PFSK-1 (cell line): ENCODE measurements around the gene S1PR4.

Source experiments
- POLR2AphosphoS5 ChIP-seq: IDR thresholded peaks from 2 replicates; pipeline ENCODE4 v1.6.1; 2012; ENCODE audit warnings: low read depth, mild to moderate bottlenecking, control low read depth, low read length, moderate library complexity
- SIN3A ChIP-seq: IDR thresholded peaks from 2 replicates; pipeline ENCODE4 v1.6.1; 2012; ENCODE audit warnings: mild to moderate bottlenecking, low read length, moderate library complexity, borderline replicate concordance; ENCODE audit not compliant: insufficient read depth
- TAF1 ChIP-seq: IDR thresholded peaks from 2 replicates; pipeline ENCODE4 v1.6.1; 2012; ENCODE audit warnings: low read length, control low read depth, borderline replicate concordance; ENCODE audit not compliant: insufficient read depth
- TF ChIP-seq, protein P1 (sequence below), 2 experiments: IDR thresholded peaks; 2 replicates each; pipeline versions ENCODE4 v1.6.1 to v1.8.0; 2011 to 2012; ENCODE audit warnings: low read depth in 2 of 2, low read length in 2 of 2, control low read depth in 1 of 2, inconsistent platforms in 1 of 2, mild to moderate bottlenecking in 1 of 2, moderate library complexity in 1 of 2; ENCODE audit not compliant: insufficient read depth in 1 of 2

DNA sequence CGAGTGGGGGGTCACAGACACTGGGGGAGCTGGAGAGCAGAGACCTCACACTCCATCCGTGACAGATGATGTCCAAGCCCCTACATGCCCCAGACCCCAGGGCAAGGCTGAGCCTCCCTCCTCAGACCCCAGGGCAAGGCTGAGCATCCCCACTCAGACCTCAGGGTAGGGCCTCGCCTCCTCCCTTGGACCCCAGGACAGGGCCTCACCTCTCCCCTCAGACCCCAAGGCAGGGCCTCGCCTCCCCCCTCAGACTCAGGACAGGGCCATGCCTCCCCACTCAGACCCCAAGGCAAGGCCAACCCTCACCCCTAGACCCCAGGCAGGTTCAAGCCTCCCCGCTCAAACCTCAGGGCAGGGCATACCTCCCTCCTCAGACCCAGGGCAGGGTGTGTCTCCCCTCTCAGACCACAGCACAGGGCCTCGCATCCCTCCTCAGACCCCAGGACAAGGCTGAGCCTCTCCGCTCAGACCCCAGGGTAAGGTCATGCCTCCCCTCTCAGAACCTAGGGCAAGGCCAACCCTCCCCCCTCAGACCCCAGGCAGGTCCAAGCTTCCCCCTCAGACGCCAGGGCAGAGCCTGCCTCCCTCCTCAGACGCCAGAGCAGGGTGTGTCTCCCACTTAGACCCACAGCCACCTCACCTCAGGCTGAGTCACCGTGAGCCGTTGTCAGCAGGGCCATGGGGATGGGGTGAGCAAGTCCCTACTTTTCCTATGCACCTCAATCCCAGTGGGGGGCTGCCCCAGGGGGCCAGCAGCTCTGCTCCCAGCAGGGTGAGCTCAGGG, 1.7 kb upstream of the S1PR4 start:
- no peak for TF ChIP-seq SIN3A
- TF ChIP-seq POLR2AphosphoS5, result no peak
- no peak for TF ChIP-seq TAF1
- TF ChIP-seq, protein P1, sequence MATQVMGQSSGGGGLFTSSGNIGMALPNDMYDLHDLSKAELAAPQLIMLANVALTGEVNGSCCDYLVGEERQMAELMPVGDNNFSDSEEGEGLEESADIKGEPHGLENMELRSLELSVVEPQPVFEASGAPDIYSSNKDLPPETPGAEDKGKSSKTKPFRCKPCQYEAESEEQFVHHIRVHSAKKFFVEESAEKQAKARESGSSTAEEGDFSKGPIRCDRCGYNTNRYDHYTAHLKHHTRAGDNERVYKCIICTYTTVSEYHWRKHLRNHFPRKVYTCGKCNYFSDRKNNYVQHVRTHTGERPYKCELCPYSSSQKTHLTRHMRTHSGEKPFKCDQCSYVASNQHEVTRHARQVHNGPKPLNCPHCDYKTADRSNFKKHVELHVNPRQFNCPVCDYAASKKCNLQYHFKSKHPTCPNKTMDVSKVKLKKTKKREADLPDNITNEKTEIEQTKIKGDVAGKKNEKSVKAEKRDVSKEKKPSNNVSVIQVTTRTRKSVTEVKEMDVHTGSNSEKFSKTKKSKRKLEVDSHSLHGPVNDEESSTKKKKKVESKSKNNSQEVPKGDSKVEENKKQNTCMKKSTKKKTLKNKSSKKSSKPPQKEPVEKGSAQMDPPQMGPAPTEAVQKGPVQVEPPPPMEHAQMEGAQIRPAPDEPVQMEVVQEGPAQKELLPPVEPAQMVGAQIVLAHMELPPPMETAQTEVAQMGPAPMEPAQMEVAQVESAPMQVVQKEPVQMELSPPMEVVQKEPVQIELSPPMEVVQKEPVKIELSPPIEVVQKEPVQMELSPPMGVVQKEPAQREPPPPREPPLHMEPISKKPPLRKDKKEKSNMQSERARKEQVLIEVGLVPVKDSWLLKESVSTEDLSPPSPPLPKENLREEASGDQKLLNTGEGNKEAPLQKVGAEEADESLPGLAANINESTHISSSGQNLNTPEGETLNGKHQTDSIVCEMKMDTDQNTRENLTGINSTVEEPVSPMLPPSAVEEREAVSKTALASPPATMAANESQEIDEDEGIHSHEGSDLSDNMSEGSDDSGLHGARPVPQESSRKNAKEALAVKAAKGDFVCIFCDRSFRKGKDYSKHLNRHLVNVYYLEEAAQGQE (IDR thresholded peaks at IDR 0.05; ENCODE audit: insufficient read depth in 1 of 2, low read depth in 2 of 2, low read length in 2 of 2), result no peak
